DMS 273 (cell line): Measurements from ENCODE around the gene PCDHGB4.
"Not testable (repeated sequence)": the region's sequence is repeated elsewhere in the genome, so short reads cannot be mapped to it uniquely, and the experiment has no call there.

Experiments used
- DNase-seq: peaks from one replicate; lab custom pipeline; 2025; ENCODE audit not compliant: unreplicated experiment; lab: John Stamatoyannopoulos, UW

PCDHGB4 gene

DNA sequence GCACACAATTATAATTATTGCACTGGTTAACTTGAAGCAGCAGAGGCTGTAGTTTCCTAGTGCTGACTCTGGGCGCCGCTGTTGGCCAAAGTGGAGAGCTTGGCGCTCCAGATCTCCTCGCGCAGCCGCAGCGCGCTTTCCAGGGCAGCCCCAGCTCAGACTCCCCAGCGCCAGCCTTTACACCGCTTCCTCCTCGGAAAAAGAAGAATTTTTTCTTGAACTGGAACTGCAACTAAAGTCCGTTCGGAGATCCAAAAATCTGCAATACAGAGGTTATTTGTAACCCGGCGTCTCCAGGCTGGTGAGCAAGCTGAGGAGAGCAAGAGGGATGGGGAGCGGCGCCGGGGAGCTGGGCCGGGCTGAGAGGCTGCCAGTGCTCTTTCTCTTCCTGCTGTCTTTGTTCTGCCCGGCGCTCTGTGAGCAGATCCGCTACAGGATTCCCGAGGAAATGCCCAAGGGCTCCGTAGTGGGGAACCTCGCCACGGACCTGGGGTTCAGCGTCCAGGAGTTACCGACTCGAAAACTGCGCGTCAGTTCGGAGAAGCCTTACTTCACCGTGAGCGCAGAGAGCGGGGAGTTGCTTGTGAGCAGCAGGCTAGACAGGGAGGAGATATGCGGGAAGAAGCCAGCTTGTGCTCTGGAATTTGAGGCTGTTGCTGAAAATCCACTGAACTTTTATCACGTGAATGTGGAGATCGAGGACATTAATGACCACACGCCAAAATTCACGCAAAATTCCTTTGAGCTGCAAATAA is at the start of gene PCDHGB4:
Gene PCDHGB4, plus strand, starts transcription at position 142 of the 755 bp plus-strand sequence. Its CDS starts 187 bp downstream, at position 329.
- DNase-seq: not testable (repeated sequence)

DNA sequence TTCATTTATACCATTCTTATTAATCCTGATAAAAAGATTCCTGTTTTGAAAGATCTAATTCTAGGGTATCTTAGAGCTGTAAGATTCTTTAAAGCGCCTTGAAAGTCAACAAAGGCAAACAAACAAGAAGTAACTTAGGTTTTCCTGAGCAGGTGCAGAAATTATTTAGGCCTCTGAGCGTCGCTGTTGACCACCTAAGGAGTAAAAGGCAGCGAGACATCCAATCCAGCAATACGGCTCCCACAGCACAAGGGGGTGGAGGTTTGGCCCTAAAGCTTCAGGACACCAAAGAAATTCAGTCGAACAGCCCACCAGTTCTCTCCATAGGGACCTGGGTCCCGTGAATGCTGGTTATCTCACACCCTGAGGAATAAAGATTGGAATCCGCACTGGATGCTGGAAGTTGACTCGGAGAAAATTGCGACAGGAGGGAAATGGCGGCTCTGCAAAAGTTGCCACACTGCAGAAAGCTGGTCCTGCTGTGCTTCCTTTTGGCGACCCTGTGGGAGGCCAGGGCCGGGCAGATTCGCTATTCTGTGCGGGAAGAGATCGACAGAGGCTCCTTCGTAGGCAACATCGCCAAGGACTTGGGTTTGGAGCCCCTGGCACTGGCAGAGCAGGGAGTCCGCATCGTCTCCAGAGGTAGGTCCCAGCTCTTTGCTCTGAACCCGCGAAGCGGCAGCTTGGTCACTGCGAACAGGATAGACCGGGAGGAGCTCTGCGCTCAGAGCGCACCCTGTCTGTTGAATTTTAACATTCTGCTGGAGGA is 48.8 kb upstream of the PCDHGB4 start, which contains the start of gene PCDHGA2:
Gene PCDHGA2, plus strand, starts transcription at position 223 of the 769 bp plus-strand sequence.
- DNase-seq: peak; percentile 38

DNA sequence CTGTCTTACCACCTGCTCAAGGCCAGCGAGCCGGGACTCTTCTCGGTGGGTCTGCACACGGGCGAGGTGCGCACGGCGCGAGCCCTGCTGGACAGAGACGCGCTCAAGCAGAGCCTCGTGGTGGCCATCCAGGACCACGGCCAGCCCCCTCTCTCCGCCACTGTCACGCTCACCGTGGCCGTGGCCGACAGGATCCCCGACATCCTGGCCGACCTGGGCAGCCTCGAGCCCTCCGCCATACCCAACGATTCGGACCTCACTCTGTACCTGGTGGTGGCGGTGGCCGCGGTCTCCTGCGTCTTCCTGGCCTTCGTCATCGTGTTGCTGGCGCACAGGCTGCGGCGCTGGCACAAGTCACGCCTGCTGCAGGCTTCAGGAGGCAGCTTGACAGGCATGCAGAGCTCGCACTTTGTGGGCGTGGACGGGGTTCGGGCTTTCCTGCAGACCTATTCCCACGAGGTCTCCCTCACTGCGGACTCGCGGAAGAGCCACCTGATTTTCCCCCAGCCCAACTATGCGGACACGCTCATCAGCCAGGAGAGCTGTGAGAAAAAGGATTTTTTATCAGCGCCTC is 46.6 kb upstream of the PCDHGB4 start:
- not testable (repeated sequence) for DNase-seq

DNA sequence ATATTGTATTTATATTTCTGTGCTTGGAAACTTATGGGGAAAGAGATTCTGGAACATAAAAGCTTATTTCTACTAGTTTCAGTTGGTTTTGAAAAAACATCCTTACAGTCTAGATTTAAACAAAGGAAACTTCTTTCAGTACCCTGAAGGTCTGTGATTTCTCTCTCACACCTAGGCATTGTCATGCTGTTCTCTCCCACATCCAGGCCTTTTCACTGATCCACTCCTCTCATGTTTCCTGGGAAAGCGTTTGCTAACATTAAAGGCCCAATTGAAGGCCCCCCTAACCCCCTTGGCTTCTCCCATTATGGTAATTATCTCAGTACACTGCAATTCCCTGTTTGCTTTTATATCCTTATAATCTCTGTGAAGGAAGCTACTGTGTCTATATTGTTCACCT is 44.7 kb upstream of the PCDHGB4 start:
- DNase-seq: no peak

DNA sequence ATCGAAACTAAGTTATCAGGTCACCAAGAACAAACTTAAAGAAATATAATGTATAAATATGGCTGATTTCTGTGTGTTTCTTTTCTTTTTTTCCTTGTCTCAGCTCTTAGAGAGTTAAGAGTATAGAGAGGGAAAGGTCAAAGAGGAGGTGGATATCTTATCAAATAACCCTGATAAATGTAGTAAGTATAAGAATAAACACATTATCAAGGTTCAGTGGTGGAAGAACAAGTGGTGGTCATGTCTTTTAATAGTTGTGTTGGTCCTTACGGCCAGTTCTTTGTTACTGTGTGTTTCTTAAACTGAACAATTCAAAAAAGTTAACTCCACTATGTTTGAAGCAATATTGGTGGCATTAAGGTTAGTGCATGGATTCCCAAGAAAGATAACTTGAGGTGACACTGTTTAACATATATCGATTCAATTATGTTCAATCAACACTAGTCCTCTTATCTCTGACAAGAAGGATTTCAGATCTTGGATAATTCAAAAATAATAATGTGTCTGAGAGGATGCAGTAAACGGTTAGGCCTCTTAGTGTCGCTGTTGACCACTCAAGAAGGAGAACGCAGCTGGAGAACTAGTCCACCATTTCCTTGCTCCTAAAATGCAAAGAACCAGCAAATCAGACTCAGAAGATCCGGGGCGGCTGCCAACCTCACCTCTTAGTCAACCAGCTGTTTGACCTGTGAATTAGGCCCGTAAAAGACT is 44.1 kb upstream of the PCDHGB4 start, which contains the start of gene PCDHGA3:
Gene PCDHGA3, plus strand, starts transcription at position 588 of the 711 bp plus-strand sequence. CDS start 205 bp downstream, outside the sequence.
- DNase-seq: peak; percentile 9

DNA sequence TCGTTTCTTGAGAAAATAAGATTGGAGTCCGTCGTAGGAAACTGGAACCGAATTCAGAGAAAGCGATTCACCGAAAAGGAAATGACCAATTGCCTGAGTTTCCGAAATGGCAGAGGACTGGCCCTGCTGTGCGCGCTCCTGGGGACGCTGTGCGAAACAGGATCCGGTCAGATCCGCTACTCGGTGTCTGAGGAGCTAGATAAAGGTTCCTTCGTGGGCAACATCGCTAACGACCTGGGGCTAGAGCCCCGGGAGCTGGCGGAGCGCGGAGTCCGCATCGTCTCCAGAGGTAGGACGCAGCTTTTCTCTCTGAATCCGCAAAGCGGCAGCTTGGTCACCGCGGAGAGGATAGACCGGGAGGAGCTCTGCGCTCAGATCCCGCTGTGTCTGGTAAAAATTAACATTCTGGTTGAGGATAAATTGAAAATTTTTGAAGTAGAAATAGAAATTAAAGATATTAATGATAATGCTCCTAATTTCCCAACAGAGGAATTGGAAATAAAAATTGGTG is 43.5 kb upstream of the PCDHGB4 start:
- no peak for DNase-seq

DNA sequence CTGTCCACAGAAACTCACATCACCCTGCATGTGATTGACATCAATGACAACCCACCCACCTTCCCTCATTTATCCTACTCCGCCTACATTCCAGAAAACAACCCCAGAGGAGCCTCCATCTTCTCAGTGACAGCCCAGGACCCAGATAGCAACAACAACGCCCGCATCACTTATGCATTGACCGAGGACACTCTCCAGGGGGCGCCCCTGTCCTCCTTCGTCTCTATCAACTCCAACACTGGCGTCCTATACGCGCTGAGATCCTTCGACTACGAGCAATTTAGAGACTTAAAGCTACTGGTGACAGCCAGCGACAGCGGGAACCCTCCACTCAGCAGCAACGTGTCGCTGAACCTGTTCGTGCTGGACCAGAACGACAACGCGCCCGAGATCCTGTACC is 42.2 kb upstream of the PCDHGB4 start:
- no peak for DNase-seq

DNA sequence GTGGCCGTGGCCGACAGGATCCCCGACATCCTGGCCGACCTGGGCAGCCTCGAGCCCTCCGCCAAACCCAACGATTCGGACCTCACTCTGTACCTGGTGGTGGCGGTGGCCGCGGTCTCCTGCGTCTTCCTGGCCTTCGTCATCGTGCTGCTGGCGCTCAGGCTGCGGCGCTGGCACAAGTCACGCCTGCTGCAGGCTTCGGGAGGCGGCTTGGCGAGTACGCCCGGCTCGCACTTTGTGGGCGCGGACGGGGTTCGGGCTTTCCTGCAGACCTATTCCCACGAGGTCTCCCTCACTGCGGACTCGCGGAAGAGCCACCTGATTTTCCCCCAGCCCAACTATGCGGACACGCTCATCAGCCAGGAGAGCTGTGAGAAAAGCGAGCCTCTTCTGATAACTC is 41.5 kb upstream of the PCDHGB4 start:
- not testable (repeated sequence) for DNase-seq

DNA sequence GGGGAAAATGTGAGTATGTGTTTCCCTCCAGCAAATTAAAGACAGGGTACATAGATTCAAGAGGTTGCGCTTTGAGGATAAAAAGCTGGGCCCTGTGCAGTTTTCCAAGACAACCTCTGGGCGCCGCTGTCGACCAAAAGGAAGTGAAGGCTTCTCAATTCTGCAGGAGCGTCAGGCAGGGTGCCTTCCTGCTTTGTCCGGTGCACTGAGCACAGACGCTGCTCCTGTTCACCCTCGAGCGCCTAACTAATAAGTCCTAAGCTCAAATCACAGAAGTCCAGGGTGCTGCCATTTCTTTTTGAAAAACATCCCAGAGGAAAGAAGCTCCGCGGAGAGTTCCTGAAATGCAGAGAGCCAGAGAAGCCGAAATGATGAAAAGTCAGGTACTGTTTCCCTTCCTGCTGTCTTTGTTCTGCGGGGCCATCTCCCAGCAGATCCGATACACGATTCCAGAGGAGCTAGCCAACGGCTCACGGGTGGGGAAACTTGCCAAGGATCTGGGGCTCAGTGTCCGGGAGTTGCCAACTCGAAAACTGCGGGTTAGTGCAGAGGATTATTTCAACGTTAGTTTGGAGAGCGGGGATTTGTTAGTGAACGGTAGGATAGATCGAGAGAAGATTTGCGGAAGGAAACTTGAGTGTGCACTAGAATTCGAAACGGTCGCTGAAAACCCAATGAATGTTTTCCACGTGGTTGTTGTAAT is 37.4 kb upstream of the PCDHGB4 start, which contains the start of gene PCDHGB1:
Gene PCDHGB1, plus strand, starts transcription at position 183 of the 703 bp plus-strand sequence. Its CDS starts 162 bp downstream, at position 345.
- peak; percentile 88 for DNase-seq

DNA sequence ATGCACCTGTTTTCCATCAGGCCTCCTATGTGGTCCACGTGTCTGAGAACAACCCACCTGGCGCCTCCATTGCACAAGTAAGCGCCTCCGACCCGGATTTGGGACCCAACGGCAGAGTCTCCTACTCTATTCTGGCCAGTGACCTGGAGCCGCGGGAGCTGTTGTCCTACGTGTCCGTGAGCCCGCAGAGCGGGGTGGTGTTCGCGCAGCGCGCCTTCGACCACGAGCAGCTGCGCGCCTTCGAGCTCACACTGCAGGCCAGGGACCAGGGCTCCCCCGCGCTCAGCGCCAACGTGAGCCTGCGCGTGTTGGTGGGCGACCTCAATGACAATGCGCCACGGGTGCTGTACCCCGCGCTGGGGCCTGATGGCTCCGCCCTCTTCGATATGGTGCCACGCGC is 35.9 kb upstream of the PCDHGB4 start:
- DNase-seq: no peak

DNA sequence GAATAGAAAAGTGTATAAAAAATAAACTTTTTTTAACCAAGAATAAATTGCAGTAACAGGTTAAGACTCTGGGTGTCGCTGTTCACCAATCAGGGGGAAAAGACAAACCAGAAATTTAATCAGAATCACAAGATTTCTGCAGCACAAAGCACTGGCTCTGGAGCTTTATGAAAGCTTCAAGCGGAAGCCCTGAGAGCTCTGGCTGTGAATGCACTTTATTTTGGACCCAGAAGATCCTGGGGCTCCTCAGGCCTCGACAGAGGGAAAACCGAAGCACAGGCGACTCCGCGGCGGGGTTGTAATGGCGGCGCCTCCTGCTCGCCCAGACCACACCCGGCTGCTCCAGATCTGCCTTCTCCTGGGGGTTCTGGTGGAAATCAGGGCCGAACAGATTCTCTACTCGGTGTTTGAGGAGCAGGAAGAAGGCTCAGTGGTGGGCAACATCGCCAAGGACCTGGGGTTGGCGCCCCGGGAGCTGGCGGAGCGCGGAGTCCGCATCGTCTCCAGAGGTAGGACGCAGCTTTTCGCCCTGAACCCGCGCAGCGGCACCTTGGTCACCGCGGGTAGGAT is 32.5 kb upstream of the PCDHGB4 start, which contains the start of gene PCDHGA4:
Gene PCDHGA4, plus strand, starts transcription at position 122 of the 570 bp plus-strand sequence. Its CDS starts 87 bp downstream, at position 209.
- peak; percentile 13 for DNase-seq

DNA sequence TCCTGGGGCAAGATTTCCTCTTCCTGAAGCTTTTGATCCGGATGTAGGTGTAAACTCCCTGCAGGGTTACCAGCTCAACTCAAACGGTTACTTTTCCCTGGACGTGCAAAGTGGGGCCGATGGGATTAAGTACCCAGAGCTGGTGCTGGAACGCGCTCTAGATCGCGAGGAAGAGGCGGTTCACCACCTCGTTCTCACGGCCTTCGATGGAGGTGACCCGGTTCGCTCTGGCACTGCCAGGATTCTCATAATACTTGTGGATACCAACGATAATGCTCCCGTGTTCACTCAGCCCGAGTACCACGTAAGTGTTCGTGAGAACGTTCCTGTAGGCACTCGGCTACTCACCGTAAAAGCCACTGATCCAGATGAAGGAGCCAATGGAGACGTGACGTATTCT is 31.9 kb upstream of the PCDHGB4 start:
- no peak for DNase-seq

DNA sequence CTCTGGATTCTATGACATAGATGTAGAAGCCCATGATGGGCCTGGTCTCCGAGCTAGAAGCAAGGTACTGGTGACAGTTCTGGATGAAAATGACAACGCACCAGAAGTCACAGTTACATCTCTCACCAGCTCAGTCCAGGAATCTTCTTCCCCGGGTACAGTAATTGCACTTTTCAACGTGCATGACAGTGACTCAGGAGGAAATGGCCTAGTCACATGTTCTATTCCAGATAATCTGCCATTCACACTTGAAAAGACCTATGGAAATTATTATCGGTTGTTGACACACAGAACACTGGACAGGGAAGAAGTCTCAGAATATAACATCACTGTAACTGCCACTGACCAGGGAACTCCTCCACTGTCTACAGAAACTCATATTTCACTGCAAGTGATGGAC is 31.4 kb upstream of the PCDHGB4 start:
- DNase-seq: no peak

DNA sequence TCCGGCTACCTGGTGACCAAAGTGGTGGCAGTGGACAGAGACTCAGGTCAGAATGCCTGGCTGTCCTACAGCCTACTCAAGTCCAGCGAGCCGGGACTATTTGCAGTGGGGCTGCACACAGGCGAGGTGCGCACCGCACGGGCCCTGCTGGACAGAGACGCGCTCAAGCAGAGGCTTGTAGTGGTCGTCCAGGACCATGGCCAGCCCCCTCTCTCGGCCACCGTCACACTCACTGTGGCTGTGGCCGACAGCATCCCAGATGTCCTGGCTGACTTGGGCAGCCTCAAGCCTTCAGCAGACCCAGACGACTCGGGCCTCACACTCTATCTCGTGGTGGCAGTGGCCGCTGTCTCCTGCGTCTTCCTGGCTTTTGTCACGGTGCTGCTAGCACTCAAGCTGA is 30.5 kb upstream of the PCDHGB4 start:
- no peak for DNase-seq

DNA sequence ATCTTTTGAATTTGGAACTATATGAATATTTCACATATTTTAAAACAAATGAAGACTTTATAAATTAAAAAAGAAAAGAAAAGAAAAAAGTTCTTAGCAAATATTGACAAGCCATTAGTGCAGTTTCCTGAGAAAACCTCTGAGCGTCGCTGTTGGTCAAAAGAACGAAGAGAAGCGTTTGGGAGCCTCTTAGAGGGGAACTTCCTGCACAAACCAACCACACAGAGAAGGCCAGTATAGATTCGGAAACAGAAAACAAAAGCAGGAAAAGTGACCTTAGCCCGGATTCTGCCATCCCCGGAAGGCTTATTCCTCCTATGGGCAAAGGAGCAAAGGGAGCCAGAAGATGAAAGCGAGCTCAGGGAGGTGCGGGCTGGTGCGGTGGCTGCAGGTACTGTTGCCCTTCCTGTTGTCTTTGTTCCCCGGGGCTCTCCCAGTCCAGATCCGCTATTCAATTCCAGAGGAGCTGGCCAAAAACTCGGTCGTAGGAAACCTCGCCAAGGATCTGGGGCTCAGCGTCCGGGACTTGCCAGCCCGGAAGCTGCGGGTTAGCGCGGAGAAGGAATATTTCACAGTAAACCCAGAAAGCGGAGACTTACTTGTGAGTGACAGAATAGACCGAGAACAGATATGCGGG is 27.6 kb upstream of the PCDHGB4 start, which contains the start of gene PCDHGB2:
Gene PCDHGB2, plus strand, starts transcription at position 205 of the 637 bp plus-strand sequence. Its CDS starts 142 bp downstream, at position 347.
- peak; percentile 11 for DNase-seq

DNA sequence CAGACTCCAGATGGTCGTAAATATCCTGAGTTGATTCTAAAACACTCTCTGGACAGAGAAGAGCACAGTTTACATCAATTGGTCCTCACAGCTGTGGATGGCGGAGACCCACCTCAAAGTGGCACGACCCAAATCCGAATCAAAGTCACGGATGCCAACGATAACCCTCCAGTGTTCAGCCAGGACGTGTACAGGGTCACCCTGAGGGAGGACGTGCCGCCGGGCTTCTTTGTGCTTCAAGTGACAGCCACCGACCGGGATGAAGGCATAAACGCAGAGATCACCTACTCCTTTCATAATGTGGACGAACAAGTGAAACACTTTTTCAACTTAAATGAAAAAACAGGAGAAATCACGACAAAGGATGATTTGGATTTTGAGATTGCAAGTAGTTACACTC is 26.8 kb upstream of the PCDHGB4 start:
- no peak for DNase-seq

DNA sequence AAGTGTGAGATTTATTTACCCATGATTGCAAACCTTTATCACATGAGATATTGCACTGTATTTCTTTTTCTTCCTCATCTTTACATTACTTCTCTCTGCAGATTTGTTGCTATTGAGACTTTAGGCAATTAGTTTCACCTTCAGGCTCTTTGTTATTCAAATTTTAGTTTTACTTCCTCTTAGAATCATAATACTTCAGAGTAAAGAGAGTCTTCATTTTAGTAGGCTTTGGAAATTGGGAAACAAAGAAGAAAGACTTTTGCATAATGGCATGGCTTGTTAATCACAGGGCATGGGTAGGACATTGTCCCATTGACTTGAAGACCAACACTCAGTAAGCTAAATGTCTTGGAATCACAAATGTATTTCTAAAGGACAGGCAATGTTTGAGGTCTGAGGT is 24.8 kb upstream of the PCDHGB4 start:
- no peak for DNase-seq

DNA sequence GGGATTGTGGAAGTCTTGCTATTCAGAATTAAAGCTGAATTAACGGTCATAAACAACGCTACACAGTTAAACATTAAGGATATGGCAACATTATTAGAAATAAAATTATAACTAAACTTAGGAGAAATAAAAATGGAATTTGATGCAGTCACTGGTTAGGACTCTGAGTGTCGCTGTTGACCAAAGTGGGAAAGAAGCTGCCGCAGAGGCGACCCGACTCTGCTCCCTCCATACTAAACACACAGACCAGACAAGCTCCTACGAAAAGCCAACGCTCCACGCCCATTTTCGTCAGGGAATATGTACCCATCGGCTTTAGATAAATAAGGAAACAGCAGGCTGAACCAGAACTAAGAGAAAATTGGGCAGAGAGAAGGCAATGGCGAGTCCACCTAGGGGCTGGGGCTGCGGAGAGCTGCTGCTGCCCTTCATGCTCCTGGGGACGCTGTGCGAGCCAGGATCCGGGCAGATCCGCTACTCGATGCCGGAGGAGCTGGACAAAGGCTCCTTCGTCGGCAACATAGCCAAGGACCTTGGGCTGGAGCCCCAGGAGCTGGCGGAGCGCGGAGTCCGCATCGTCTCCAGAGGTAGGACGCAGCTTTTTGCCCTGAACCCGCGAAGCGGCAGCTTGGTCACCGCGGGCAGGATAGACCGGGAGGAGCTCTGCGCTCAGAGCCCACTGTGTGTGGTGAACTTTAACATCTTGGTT is 23.4 kb upstream of the PCDHGB4 start, which contains the start of gene PCDHGA5:
Gene PCDHGA5, plus strand, starts transcription at position 211 of the 709 bp plus-strand sequence. Its CDS starts 169 bp downstream, at position 380.
- DNase-seq: no peak
